ENCODE results near the gene SBK3. TPM values are rescaled to one million over a fixed set of nuclear protein-coding genes. Genes with fewer than 3 reads are reported as not detected.

SBK3 gene
- total and polyA plus RNA-seq, 2 of the 8 experiments (the other 6 are each of a cell fraction or from before 2014, with no cell fraction given) = 0.76 to 1.5 TPM

GRCh38 chr19:55544014-55544413, 1.3 kb downstream of the SBK3 start:
- Histone ChIP-seq H4K8ac (ENCODE audit: extremely low read depth, insufficient read depth, low read length) (no peak overlapping the region), H3K27me3 (replicated peaks in 1 of 4; ENCODE audit: control insufficient read depth in 3 of 4, extremely low read depth in 1 of 4, insufficient read depth in 3 of 4, low read length in 3 of 4) (no peaks in the 10 kb centered on the region; a peak in 3 of 7 replicates), H2BK12ac (ENCODE audit: low read depth, low read length) (no peak overlapping the region), H3K36me3 (ENCODE audit: control insufficient read depth in 2 of 4, insufficient read depth in 4 of 4, low read length in 3 of 4) (no peaks in the 10 kb centered on the region; a peak in 1 of 8 replicates), H3K23me2 (ENCODE audit: low read depth, low read length) (peaks cover 12% of the 10 kb centered on the region; the same call in 1 of the 2 replicates), H3K79me2 (ENCODE audit: control insufficient read depth in 1 of 2, insufficient read depth in 2 of 2, low read length in 2 of 2) (no peaks in the 10 kb centered on the region), H3K4me3 (ENCODE audit: extremely low read depth in 1 of 4, insufficient read depth in 2 of 4, low read depth in 3 of 4, low read length in 4 of 4) (no peak overlapping the region), H2BK15ac (ENCODE audit: low read length) (no peak overlapping the region), H3K79me1 (ENCODE audit: low read depth, low read length) (no peaks in the 10 kb centered on the region), H3K4me2 (ENCODE audit: insufficient read depth in 1 of 2, low read depth in 2 of 2, low read length in 2 of 2) (no peak overlapping the region), H3K18ac (ENCODE audit: extremely low read depth, low read length) (no peak overlapping the region), H2AK5ac (ENCODE audit: low read depth, low read length) (0 out of 2 replicates have a peak overlapping the region, but pooled peaks have one; percentile 26), H3K14ac (ENCODE audit: insufficient read length) (no peak overlapping the region), H2AFZ (ENCODE audit: low read length) (no peak overlapping the region), H3K9me3 (ENCODE audit: insufficient read depth in 2 of 2, low read depth in 1 of 2, low read length in 1 of 2) (no peaks in the 10 kb centered on the region), H3K4ac (replicated peaks; ENCODE audit: insufficient read length, low read depth, low read length) (no peak overlapping the region), H4K20me1 (replicated peaks in 1 of 2; ENCODE audit: control insufficient read depth in 1 of 2, insufficient read depth in 2 of 2, low read length in 2 of 2) (peaks cover 0 to 3% of the 10 kb centered on the region in 2 experiments), H2BK20ac (ENCODE audit: low read length) (no peak overlapping the region), H4K5ac (ENCODE audit: insufficient read length, low read depth, low read length) (no peak overlapping the region), H3K4me1 (replicated peaks in 1 of 4; ENCODE audit: control insufficient read depth in 3 of 4, insufficient read depth in 4 of 4, low read length in 3 of 4) (peaks cover 0 to 20% (median 12%) of the 10 kb centered on the region in 4 experiments; a peak in 6 of 7 replicates), H3K9ac (replicated peaks in 1 of 4; ENCODE audit: extremely low read depth in 1 of 4, low read depth in 3 of 4, low read length in 3 of 4) (no peak overlapping the region), H3K27ac (ENCODE audit: low read depth, low read length) (no peak overlapping the region), H2BK5ac (ENCODE audit: low read depth, low read length) (no peak overlapping the region), H2BK120ac (replicated peaks; ENCODE audit: low read depth, low read length) (no peak overlapping the region), H3K23ac (ENCODE audit: insufficient read length) (no peak overlapping the region), H4K91ac (replicated peaks; ENCODE audit: insufficient read length, low read length) (no peak overlapping the region), H3K56ac (replicated peaks; ENCODE audit: insufficient read length, low read depth, low read length) (no peak overlapping the region)
- ChIA-PET CTCF (ENCODE audit: partially characterized antibody) (interaction anchor here (1.0 to 1.4 kb wide), 2 partner anchors 29 to 40 kb away, joined by 3 read pairs; no protein-coding TSS in a partner anchor), POLR2A (ENCODE audit: partially characterized antibody) (interaction anchor here (0.5 to 1.2 kb wide), 4 partner anchors 12 to 1105 kb away, joined by 3 to 6 read pairs (median 4); no protein-coding TSS in a partner anchor)
- DNase-seq (ENCODE audit: low read depth in 1 of 2, low spot score in 2 of 2) (no peak), FAIRE-seq (no peak)
- 94% methylated on average over 15 of the region's 15 CpGs; no CpG with 5 or more reads in 1 of the 2 experiments for WGBS, 2 experiments (ENCODE audit: extremely low coverage in 1 of 2, insufficient coverage in 1 of 2, insufficient read length in 1 of 2, insufficient replicate concordance in 2 of 2, low coverage in 1 of 2, low lambda C conversion rate in 2 of 2, missing lambda C conversion rate in 1 of 2)
- TF ChIP-seq TBP (IDR thresholded peaks at IDR 0.05; ENCODE audit: low read depth, low read length) (no peak), POLR2AphosphoS5 (IDR thresholded peaks at IDR 0.05; ENCODE audit: low read depth, low read length) (no peak), SP1 (IDR thresholded peaks at IDR 0.05; ENCODE audit: low read depth, low read length) (no peak), FOSL1 (IDR thresholded peaks at IDR 0.05; ENCODE audit: insufficient read depth, low read depth, low read length) (no peak), CEBPB (IDR thresholded peaks at IDR 0.05; ENCODE audit: low read depth, low read length) (no peak), SP2 (IDR thresholded peaks at IDR 0.05; ENCODE audit: low read length) (no peak), SIN3A (conservative IDR thresholded peaks at IDR 0.05 in 1 of 2, IDR thresholded peaks at IDR 0.05 in 1 of 2; ENCODE audit: low read depth in 1 of 2, low read length in 2 of 2) (no peak), RBBP5 (IDR thresholded peaks at IDR 0.05; ENCODE audit: borderline replicate concordance, low read depth, low read length) (no peak), GTF2F1 (IDR thresholded peaks at IDR 0.05; ENCODE audit: borderline replicate concordance, low read depth, low read length) (no peak), RFX5 (IDR thresholded peaks at IDR 0.05; ENCODE audit: borderline replicate concordance, low read depth, low read length) (no peak), CBX5 (IDR thresholded peaks at IDR 0.05; ENCODE audit: low read depth, low read length) (no peak), POU5F1 (IDR thresholded peaks at IDR 0.05; ENCODE audit: low read depth, low read length) (no peak), JUND (IDR thresholded peaks at IDR 0.05; ENCODE audit: low read length) (no peak), RXRA (IDR thresholded peaks at IDR 0.05; ENCODE audit: insufficient read depth, low read depth, low read length) (no peak), TEAD4 (IDR thresholded peaks at IDR 0.05; ENCODE audit: low read depth, low read length) (no peak)
